OCI-LY1 (cell line): ENCODE measurements around the gene ZNF189.

Experiments used
- H2AFZ ChIP-seq: fragments of 200-600 bp; sonication (generic), shearing (Covaris generic); 2 replicates; pipeline ENCODE4 v1.6.0; 2014; ENCODE audit warnings: antibody characterized with exemption, mild to moderate bottlenecking, low read length
- H3F3A ChIP-seq: fragments of 200-600 bp; sonication (generic), shearing (Covaris generic); 2 replicates; pipeline ENCODE4 v1.6.0; 2014; ENCODE audit warnings: mild to moderate bottlenecking, antibody characterized with exemption, low read length, moderate library complexity; ENCODE audit not compliant: insufficient read depth
- H3K27ac ChIP-seq: fragments of 200-600 bp; sonication (generic); 2 replicates; pipeline ENCODE4 v1.5.1; 2014; ENCODE audit warnings: low read length, mixed run types, mild to moderate bottlenecking, low read depth; ENCODE audit not compliant: poor library complexity, severe bottlenecking
- H3K27me3 ChIP-seq: fragments of 200-600 bp; sonication (generic); 2 replicates; pipeline ENCODE4 v1.6.0; 2014; ENCODE audit warnings: antibody characterized with exemption, mild to moderate bottlenecking, low read length, moderate library complexity; ENCODE audit not compliant: insufficient read depth
- H3K36me3 ChIP-seq: fragments of 200-600 bp; sonication (generic); 2 replicates; pipeline ENCODE4 v1.6.1; 2014; ENCODE audit warnings: mild to moderate bottlenecking, antibody characterized with exemption, low read length, moderate library complexity, mixed read lengths; ENCODE audit not compliant: insufficient read depth
- H3K4me1 ChIP-seq: fragments of 200-600 bp; sonication (generic); 2 replicates; pipeline ENCODE4 v1.5.1; 2014; ENCODE audit warnings: mild to moderate bottlenecking, low read length, moderate library complexity; ENCODE audit not compliant: insufficient read depth, severe bottlenecking
- H3K4me2 ChIP-seq: fragments of 200-600 bp; sonication (generic), shearing (Covaris generic); 2 replicates; pipeline ENCODE4 v1.6.1; 2014; ENCODE audit warnings: low read length
- H3K4me3 ChIP-seq: fragments of 200-600 bp; sonication (generic); 2 replicates; pipeline ENCODE4 v1.5.1; 2014; ENCODE audit warnings: low read length, low read depth, mild to moderate bottlenecking, mixed read lengths; ENCODE audit not compliant: poor library complexity, severe bottlenecking
- H3K79me2 ChIP-seq: fragments of 200-600 bp; shearing (Covaris generic); 2 replicates; pipeline ENCODE4 v1.6.1; 2016; ENCODE audit warnings: mixed run types, low read length, mixed read lengths; ENCODE audit not compliant: insufficient read depth
- H3K9ac ChIP-seq: fragments of 200-600 bp; sonication (generic), shearing (Covaris generic); 2 replicates; pipeline ENCODE4 v1.6.1; 2014; ENCODE audit warnings: mild to moderate bottlenecking, low read length, mixed read lengths
- H3K9me2 ChIP-seq: fragments of 200-600 bp; sonication (generic), shearing (Covaris generic); 2 replicates; pipeline ENCODE4 v1.6.1; 2014; ENCODE audit warnings: low read depth, mild to moderate bottlenecking, low read length, mixed read lengths
- H3K9me3 ChIP-seq: fragments of 200-600 bp; shearing (Covaris generic); 2 replicates; pipeline ENCODE4 v1.6.1; 2014; ENCODE audit warnings: low read length, mixed read lengths
- H4K20me1 ChIP-seq: fragments of 200-600 bp; sonication (generic), shearing (Covaris generic); 2 replicates; pipeline ENCODE4 v1.6.0; 2016; ENCODE audit warnings: mild to moderate bottlenecking, low read length; ENCODE audit not compliant: insufficient read depth
- EZH2 ChIP-seq: fragments of 200-600 bp; sonication (generic), shearing (Covaris generic); IDR thresholded peaks from 2 replicates; pipeline ENCODE4 v1.8.0; 2017; ENCODE audit warnings: borderline replicate concordance, mixed run types, mild to moderate bottlenecking, antibody characterized with exemption, low read length, moderate library complexity, mixed read lengths
- TF ChIP-seq, protein P1 (sequence below): fragments of 200-600 bp; sonication (generic), shearing (Covaris generic); IDR thresholded peaks from 2 replicates; pipeline ENCODE4 v1.5.1; 2017; ENCODE audit warnings: mild to moderate bottlenecking, antibody characterized with exemption, low read length, moderate library complexity, mixed read lengths

Gene ZNF189

DNA sequence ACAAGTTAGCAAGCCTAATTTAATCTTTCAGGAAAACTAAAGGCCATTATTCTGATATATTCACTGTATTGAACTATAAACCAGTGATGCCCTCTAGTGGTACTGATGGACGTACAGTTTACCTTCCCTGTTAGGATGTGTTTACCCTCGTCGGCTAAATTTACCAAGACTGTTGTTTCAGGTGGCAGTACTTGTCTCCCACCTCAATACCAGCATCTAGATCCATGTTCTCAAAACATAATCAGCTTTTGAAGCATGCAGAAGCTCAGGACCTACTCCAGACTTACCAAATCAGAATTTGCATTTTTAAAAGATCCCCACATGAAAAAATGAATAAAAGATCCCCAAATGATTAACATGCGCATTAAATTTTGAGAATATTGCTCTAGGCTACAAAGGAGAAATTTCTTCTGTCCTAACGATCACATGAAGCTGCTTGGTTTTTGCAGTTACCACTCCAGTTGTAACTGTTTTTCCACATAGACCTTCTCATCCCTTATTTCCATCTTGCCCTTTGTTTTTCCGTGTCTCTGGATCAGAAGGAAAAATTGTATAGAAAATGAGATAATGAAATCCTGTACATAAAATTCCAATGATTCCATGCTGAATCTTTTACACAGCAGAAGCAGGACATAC, 10.7 kb upstream of the ZNF189 start:
- Histone ChIP-seq H3K4me3 (no peak overlapping the region), H3K36me3 (peaks cover 63% of the 10 kb centered on the region)
- TF ChIP-seq EZH2 = no peak
- TF ChIP-seq, protein P1, sequence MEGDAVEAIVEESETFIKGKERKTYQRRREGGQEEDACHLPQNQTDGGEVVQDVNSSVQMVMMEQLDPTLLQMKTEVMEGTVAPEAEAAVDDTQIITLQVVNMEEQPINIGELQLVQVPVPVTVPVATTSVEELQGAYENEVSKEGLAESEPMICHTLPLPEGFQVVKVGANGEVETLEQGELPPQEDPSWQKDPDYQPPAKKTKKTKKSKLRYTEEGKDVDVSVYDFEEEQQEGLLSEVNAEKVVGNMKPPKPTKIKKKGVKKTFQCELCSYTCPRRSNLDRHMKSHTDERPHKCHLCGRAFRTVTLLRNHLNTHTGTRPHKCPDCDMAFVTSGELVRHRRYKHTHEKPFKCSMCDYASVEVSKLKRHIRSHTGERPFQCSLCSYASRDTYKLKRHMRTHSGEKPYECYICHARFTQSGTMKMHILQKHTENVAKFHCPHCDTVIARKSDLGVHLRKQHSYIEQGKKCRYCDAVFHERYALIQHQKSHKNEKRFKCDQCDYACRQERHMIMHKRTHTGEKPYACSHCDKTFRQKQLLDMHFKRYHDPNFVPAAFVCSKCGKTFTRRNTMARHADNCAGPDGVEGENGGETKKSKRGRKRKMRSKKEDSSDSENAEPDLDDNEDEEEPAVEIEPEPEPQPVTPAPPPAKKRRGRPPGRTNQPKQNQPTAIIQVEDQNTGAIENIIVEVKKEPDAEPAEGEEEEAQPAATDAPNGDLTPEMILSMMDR = peak; percentile 55

GRCh38 chr9:101388507-101388993, 10.1 kb upstream of the ZNF189 start:
- Histone ChIP-seq H3K27me3 (no peaks in the 10 kb centered on the region), H3K36me3 (peaks cover 69% of the 10 kb centered on the region), H3K4me2 (no peak overlapping the region), H2AFZ (no peak overlapping the region), H3K4me3 (no peak overlapping the region), H3F3A (no peaks in the 10 kb centered on the region), H3K9ac (no peak overlapping the region), H3K27ac (no peak overlapping the region), H3K79me2 (peaks cover 29% of the 10 kb centered on the region), H3K9me2 (no peaks in the 10 kb centered on the region), H4K20me1 (no peaks in the 10 kb centered on the region), H3K9me3 (peaks cover 8% of the 10 kb centered on the region), H3K4me1 (no peaks in the 10 kb centered on the region)
- TF ChIP-seq, protein P1 = no peak; the same call in 1 of the 2 replicates
- no peak for TF ChIP-seq EZH2

More for the DNA sequence above, 10.7 kb upstream of the ZNF189 start:
- no peaks in the 10 kb centered on the region for H3K27me3 ChIP-seq
- H3K9ac ChIP-seq = no peak overlapping the region
- peaks cover 24% of the 10 kb centered on the region for H3K79me2 ChIP-seq
- no peaks in the 10 kb centered on the region for H3K9me2 ChIP-seq
- H3K27ac ChIP-seq = no peak overlapping the region
- H3K4me2 ChIP-seq = no peak overlapping the region
- no peaks in the 10 kb centered on the region for H3K4me1 ChIP-seq
- peaks cover 8% of the 10 kb centered on the region for H3K9me3 ChIP-seq
- no peaks in the 10 kb centered on the region for H3F3A ChIP-seq
- H4K20me1 ChIP-seq = no peaks in the 10 kb centered on the region
- no peak overlapping the region for H2AFZ ChIP-seq

- Histone ChIP-seq H3K27ac (no peak overlapping the region), H4K20me1 (no peaks in the 10 kb centered on the region), H2AFZ (no peak overlapping the region), H3K4me2 (no peak overlapping the region), H3K4me3 (no peak overlapping the region), H3K9me3 (peaks cover 16% of the 10 kb centered on the region), H3F3A (no peaks in the 10 kb centered on the region), H3K9me2 (no peaks in the 10 kb centered on the region), H3K79me2 (peaks cover 75% of the 10 kb centered on the region), H3K27me3 (no peaks in the 10 kb centered on the region), H3K4me1 (peaks cover 6% of the 10 kb centered on the region), H3K9ac (no peak overlapping the region), H3K36me3 (peaks cover 90% of the 10 kb centered on the region)
- TF ChIP-seq, protein P1 = no peak
- TF ChIP-seq EZH2 = no peak
These were observed 5.5 kb upstream of the ZNF189 start for GRCh38 chr9:101393135-101393534.
